HG02588 (cell line): Measurements from ENCODE around the gene PLEKHG2.
"Not testable (repeated sequence)": the region's sequence is repeated elsewhere in the genome, so short reads cannot be mapped to it uniquely, and the experiment has no call there.

Experiments used
- ATAC-seq: cut with Tn5 transposase; IDR thresholded peaks from one replicate; pipeline ENCODE4 v1.9.1; 2021; ENCODE audit warnings: mild to moderate bottlenecking, moderate library complexity; ENCODE audit not compliant: unreplicated experiment

The PLEKHG2 gene

GRCh38 chr19:39412100-39412866 lies at the start of gene PLEKHG2:
TSS of gene PLEKHG2 (plus strand) at chr19:39412669. CDS start at chr19:39414087, 1,418 bp downstream.
- ATAC-seq: peak; percentile 49

DNA sequence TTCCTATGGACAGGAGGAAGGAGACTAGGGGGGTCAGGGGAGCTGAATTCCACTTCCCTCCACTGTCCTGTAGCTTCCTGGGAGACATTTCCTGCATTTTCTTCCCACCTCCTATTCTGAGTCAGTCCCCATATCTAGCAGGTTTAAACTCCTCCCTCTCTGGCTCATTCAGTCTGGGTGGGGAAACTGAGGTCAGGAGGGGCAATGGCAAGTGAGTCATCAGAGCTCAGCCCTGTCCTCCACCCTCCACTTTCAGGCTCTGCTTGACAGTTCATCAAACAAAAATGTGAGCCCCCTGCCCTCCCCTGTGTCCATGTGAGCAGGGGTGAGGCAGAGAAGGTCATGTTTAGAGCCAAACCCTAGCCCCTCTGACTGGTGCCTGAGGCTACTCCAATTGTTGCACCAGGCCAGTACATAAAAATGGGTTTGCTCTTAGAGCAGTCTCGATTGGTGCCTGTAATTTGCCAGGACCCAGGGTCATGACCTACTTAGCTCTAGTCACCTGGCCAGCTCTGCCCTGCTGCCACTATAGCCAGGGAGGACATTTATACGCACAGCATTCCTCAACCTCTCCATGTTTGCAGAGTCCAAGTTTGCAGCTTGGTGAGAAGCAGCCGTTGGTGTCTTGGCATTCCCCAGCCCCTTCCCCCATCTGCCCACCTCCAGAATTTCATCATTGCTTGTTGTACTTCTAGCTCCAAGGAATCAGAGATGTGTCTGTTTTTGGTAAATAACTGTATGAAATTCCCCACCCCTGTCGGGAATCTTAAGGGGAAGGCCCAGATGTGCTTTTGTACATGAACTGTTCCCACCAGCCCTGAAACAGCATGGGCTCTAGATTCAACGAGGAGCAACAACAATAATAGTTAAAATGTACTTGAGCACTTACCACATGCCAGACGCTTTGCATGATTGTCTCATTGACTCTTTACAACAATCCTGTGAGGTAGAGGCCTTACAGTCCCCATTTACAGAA lies 49.5 kb upstream of the PLEKHG2 start:
- no peak for ATAC-seq

GRCh38 chr19:39363901-39364457 lies 48.5 kb upstream of the PLEKHG2 start:
- ATAC-seq: no peak

DNA sequence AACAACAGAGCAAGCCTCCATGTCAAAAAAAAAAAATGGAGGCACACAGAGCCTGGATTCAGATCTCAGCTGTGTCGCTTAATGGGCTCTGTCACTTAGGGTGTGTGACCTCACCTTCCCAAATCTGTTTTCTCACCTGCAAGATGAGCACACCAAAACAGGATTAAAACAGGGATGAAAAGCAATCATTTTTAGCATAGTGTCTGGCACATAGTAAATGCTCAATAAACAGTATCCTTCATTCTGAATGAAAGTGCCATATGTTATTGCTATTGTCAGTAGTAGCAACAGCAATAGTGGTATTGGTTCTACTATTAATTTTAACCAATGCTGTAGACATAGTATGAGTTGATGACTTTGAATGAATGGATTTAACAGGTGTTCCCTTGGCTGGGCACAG lies 46.9 kb upstream of the PLEKHG2 start:
- ATAC-seq: no peak

DNA sequence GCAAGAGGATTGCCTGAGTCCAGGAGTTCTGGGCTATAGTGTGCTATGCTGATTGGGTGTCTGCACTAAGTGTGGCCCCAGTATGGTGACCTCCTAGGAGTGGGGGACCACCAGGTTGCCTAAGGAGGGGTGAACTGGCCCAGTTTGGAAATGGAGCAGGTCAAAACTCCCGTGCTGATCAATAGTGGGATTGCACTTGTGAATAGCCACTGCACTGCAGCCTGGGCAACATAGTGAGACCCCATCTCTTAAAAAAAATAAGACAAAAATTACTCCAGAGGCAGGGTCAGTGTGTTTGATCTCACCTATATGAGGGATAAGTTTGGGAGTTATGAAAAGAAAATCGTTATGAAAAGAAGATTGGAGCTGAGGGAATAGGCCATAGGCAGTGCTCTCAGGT lies 43.3 kb upstream of the PLEKHG2 start:
- ATAC-seq: no peak

DNA sequence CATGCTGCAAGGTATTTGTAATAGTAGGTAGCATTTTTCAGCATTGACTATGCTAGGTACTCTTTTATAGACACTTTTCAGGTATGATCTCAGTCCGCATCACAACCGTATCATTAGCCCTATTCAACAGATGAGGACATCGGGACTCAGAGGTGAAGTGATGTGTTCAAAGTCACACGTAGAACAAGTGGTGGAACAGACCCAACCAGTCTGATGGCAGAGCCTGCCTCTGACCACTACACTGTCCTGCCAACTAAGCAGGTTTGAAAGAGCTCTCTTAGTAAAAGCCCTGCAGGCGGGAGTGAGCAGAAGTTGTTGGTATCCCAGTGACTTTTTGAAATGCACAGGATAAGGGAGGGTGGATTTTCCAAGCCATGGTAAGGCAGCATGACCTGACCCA lies 41.7 kb upstream of the PLEKHG2 start:
- no peak for ATAC-seq

- ATAC-seq: no peak
These were observed 40.2 kb upstream of the PLEKHG2 start for GRCh38 chr19:39372047-39372802.

GRCh38 chr19:39372941-39373340 lies 39.5 kb upstream of the PLEKHG2 start:
- ATAC-seq: no peak

GRCh38 chr19:39375929-39376328 lies 36.5 kb upstream of the PLEKHG2 start:
- no peak for ATAC-seq

GRCh38 chr19:39377373-39378362 lies 34.8 kb upstream of the PLEKHG2 start:
- no peak for ATAC-seq

- not testable (repeated sequence) for ATAC-seq
These were observed 33.1 kb upstream of the PLEKHG2 start for GRCh38 chr19:39379366-39379765.

GRCh38 chr19:39379865-39380396 lies 32.5 kb upstream of the PLEKHG2 start:
- no peak for ATAC-seq

DNA sequence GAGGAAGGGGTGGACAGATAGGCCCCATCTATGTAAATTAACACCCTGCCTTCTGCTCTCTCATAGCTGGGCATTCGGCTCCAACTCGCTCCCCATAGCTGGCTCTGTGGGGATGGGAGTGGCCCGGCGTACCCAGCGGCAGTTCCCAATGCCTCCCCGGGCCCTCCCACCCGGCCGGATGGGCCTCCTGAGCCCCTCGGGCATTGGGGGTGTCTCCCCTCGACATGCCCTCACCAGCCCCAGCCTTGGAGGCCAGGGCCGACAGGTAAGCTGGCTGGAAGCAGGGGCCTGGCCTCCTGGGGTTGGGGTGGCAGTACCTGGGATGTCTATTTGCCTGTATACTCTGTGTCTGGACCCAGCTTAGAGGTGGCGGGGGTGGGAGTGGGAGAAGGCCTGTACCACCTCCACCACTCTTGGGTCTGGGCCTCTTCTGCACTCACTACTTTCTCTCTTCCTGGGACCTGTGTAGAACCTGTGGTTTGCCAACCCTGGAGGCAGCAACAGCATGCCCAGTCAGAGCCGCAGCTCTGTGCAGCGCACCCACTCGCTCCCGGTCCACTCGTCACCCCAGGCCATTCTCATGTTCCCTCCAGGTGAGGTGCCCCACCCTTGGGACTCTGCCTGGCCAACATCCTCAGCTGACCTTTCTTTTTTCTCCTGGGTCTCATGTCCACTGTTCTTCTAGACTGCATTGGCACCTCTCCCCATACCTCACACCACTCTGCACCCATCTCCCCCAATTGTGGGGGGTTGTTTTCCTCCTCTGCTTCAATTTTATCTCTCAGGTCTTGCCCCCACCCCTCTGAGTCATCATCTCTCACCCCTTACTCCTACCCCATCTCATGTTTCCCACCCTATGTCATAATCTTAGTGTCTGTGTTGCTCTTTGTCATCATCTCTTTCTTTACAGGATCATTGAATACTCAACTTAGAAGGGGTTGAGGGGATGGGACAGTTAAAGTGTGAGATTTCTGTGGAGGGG lies 31.7 kb upstream of the PLEKHG2 start:
- ATAC-seq: no peak

- no peak for ATAC-seq
These were observed 30.4 kb upstream of the PLEKHG2 start for GRCh38 chr19:39381910-39382611.

GRCh38 chr19:39382991-39383828 lies 29.3 kb upstream of the PLEKHG2 start:
- no peak for ATAC-seq

DNA sequence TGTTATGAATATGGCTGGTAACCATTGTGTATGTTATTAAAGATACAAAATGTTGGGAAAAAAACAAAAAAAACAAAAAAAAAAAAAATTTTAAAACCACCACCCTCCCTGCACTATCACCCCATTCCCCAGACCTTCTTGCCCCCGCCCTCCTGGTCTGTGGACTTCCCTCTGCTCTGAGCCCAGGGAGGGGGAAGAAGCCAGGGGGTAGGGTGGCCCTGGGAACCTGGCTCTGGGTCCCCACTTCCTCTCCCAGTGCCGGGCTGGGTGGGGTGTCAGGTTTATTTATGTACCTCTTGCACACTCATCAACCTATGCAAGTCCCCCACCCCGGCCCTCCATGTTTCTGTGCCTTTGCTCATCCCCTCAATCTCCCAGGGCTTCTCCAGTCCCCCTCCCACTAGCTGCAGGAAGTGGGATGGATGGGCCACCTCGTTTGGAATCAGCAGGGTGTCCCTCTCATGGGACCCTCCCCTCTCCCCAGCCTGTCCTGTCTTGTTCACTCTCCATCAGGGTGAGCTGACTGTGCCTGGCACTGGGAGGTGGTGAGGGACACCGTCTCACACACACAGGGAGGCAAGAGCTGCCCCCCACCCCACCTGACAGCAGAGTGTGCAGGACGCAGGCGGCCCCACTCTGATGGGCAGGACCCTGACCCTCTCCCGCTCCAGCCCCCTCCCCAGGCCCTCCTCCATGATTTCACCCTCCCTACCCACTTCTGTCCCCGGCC lies 27.5 kb upstream of the PLEKHG2 start:
- ATAC-seq: no peak
